HG03064 (cell line): Measurements from ENCODE around the gene DNAH17.

Experiments
- ATAC-seq: cut with Tn5 transposase; IDR thresholded peaks from one replicate; pipeline ENCODE4 v1.9.1; 2021; ENCODE audit warnings: low read depth; ENCODE audit not compliant: unreplicated experiment

DNAH17 gene

DNA sequence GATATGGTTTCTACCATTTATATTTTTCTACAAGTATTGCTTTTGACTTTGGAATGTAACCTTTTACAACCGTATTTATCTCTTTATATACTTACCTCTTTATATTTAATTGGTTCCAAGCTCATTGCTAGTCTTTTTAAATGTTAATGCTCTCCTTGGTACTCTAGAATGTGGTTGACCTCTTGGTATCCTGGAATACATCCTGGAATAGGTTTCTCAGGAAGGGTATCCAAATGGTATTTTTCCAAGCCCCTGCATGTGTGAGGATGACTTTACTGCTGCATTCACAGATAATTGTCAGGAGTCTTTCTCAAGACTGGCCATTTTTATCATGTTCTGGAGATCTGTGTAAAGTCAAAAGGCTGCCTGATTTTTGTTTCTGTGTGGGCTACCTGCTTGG, 30.2 kb downstream of the DNAH17 start:
- no peak for ATAC-seq

DNA sequence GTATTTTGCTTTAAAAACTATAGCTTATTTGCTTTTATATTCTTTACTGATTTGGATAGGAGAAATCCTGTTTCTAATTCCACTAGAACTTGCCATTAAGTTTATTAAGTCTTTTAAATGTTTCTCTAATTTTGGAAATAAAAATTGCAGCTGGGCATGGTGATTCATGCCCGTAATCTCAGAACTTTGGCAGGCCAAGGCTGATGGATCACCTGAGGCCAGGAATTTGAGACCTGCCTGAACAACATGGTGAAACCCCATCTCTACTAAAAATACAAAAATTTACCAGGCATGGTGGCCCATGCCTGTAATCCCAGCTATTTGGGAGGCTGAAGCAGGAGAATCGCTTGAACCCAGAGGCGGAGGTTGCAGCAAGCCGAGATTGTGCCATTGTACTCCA, 30.7 kb downstream of the DNAH17 start:
- ATAC-seq: no peak

DNA sequence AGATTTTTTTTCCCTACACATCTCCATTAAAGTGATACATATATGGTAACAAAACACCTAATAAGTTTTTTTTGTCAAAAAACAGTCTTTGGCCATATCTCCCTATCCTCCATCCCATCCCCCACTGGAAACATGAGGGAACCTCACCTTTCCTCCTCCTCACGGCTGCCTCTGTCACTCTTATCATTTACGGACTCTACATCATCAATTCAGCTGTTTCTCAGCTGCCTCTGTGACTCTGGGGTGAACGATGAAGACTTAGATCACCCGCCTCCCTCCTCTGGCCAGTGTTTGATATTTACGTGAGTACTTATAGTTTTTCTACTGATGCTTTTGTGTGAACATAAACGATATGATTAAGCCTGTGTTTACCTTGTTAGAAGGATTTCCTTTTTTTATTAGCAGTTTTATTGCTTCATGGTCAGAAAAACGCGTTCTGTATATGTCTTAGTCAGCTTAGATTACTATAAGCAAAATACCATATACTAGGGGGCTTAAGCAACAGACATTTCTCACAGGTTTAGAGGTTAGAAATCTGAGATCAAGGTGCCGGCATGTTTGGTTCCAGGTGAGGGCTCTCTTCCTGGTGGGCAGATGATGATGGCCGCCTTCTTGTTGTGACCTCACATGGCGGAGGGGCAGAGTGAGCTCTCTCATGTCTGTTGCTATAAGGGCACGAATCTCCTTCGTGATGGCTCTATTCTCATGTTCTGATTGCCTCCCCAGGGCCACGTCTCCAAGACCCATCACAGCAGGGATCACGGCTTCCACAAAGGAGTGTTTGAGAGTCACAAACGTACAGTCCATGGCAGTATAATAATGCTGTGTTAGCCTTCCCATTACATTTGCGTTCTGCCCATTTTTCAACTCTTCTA, 32.1 kb downstream of the DNAH17 start:
- ATAC-seq: no peak

- ATAC-seq: no peak
Observed at GRCh38 chr17:78541488-78542206, 35.5 kb downstream of the DNAH17 start.

GRCh38 chr17:78539781-78540180, 37.4 kb downstream of the DNAH17 start:
- ATAC-seq: no peak

DNA sequence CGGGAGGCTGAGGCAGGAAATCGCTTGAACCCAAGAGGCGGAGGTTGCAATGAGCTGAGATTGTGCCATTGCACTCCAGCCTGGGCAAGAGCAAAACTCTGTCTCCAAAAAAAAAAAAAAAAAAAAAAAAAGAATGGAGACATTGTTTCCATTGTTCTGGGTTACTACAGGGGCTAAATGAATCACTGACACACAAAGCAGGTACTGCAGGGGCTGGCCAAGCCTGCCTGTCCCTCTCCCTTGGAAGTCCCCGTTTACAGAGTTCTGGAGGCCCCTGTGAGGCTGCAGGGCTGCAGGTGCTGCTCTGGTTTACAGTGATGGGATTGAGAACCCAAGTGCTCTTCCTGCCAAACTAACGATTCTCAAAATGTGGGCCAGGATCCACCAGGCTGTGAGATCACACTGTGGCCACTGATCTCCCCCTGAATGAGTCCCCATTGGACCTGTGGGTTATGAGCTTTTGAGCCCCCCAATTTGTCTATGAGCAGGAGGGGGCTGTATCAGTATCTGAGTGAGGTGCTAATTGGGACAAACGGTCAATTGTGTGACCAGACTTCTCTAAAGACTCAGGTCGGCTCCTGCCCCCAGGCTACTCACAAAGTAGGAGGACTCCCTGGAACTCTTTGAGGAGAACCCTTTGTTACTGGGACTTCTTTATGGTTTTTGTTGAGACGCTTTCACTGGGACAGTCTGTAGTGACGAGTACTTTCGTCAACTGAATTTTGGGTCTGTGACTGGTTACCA, 39.0 kb downstream of the DNAH17 start:
- no peak for ATAC-seq

GRCh38 chr17:78537217-78537860, 39.9 kb downstream of the DNAH17 start:
- no peak for ATAC-seq

DNA sequence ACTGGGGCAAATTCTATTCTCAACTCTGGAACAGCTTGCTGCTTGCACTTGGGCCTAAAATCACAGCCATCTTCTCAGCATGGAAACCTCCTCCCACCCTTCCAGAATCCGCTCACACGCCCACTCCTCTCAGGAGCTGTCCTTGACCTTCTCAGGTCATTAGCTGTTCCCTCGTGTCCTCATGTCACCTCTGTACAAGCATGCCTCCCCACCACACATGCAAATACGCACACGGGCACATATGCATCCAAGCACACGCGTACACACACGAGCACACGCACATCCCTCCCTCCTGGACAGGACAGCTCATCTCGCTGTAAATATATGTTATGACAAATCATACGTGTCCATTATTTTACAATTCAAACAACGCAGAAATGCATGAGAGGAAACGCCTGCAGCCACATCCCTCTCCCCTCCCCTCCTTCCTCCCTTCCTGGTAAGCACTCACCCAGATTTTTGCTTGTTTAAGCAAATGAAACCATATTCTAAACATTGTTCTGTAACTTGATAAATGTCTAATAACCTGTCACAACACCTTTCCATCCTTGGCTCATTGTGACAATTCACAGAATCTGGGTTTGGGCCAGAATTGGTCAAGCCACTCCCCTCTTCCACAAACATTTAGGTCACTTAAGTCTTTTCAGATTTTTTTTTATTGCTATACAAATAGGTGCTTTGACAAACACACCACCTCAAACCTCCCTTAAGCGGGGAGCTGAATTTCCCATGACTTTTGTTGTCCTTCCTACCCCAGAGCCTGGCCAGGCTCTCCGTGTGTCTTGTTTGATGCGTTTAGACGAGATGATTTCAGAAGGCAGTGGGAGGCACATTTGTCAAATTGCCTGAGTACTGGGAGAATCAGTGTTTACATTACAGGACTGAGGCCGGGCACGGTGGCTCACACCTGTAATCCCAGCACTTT, 41.7 kb downstream of the DNAH17 start:
- no peak for ATAC-seq

GRCh38 chr17:78534492-78535272, 42.5 kb downstream of the DNAH17 start:
- no peak for ATAC-seq

GRCh38 chr17:78532922-78533640, 44.1 kb downstream of the DNAH17 start:
- ATAC-seq: no peak

DNA sequence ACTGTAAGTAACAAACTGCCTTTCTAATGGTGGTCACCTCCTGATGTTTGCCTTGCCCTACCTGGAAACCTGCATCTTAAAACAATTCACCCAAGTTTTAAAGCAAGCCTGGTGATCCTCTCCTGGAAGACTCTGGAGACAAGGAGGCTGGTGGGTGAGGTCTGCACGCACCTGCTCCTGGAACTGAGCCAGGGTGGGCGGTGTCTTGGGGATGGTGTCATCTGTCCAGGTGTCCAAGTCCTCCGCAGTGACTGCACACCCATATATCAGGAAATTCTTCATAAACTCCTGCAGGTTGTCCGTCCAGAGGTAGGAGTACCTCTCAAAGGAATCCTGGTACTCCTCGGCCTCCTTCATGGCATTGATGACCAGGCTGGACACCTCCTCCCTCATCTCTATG, 44.9 kb downstream of the DNAH17 start:
- no peak for ATAC-seq

GRCh38 chr17:78530675-78531074, 46.5 kb downstream of the DNAH17 start:
- ATAC-seq: no peak

GRCh38 chr17:78529871-78530670, 47.1 kb downstream of the DNAH17 start:
- no peak for ATAC-seq

GRCh38 chr17:78529251-78529650, 47.9 kb downstream of the DNAH17 start:
- ATAC-seq: no peak

DNA sequence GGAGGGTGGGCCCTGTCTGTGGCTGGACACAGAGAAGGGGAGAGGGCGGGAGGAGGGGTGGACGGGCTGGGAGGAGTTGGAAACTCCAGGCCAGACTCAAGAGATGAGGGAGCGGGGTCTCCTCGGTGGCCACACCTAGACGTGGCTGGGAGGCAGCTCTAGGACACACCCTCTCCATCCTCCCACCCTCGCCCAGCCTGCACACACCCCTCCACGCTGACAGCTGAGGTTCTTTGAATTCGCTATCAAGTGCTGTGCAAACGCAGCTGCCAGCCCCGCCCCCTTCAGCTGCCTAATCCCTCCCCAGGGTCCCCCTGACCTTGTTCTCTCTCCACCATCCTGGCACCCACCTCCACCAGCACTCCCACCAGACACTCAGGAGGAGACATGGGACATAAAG, 48.7 kb downstream of the DNAH17 start:
- no peak for ATAC-seq

DNA sequence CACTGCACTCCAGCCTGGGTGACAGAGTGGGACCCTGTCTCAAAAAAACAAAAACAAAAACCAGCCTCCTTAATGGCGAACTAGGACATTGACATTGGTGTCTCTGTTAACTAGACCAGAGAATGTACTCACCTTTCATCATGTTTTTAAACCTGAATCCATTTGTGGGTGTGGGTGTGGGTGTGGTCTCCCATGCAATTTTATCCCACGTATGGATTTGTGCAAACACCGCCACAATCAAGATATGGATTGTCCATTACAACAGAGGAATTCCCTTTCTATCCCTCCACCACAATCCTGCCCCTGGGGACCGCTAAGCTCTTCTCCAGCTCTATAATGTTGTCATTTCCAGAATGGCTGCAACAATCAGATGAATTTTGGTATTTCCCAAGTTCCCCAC, 49.9 kb downstream of the DNAH17 start:
- no peak for ATAC-seq

- no peak for ATAC-seq
Observed at GRCh38 chr17:78526231-78527025, 50.8 kb downstream of the DNAH17 start.
